Right renal pelvis (tissue), 4 donors: Measurements from ENCODE around the gene NUMA1. TPM values are rescaled to one million over a fixed set of nuclear protein-coding genes. Genes with fewer than 3 reads are reported as not detected.

ENCODE experiments used
- DNase-seq, 4 donors: peaks; one replicate each; pipeline ENCODE4 v3.0.0-alpha.2; 2013; ENCODE audit warnings: low read depth in 4 of 4, low spot score in 3 of 4, missing footprints in 1 of 4
- polyA plus RNA-seq, 4 donors: library from polyadenylated mRNA; unstranded; fragments of 120-200 nt; gene quantifications; one replicate each; pipeline ENCODE4 v1.2.1, GENCODE V29; 2013; ENCODE audit not compliant: insufficient read length in 4 of 4

NUMA1 gene
- polyA plus RNA-seq, 4 donors, result 253 to 272 (median 263) TPM

DNA sequence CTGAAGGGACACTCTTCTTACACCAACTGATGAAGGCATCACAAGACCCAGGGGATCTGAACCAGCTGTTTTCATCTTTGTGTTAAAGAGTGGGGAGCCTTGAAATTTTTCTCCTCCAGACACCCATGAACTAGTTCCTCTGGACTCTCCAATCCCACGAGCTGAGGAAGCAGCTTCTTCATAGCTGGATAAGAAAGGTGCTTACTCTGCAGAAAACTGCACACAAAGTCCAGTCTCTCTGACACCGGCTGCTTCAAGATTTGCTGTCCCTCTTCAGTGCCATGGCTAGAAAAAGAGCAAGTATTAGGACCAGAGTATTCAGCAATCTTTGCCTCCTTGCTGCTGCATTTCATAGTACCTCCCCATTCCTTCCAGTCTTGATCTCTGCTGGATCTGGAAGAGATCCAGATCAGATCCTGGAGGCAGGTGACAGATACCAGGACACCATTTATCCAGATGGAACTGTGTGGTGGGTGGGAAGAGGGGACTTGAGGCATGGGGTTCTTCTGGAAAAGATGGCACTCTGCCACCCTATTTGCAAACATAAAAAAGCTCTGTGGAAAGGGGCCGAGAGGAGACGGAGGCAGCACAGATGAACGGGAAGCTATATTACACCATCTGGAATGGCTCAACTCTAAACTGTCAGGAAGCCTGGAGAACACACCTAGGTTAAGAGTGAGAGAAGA lies 56.1 kb downstream of the NUMA1 start:
- DNase-seq, result no peak

GRCh38 chr11:72023335-72023734 lies 57.0 kb downstream of the NUMA1 start:
- DNase-seq, result no peak

- DNase-seq, result no peak
Measured at GRCh38 chr11:72018171-72018570, 62.2 kb downstream of the NUMA1 start.

GRCh38 chr11:72015511-72016061 lies 64.8 kb downstream of the NUMA1 start:
- DNase-seq, result no peak

- DNase-seq, result no peak
Measured at GRCh38 chr11:72014761-72015320, 65.5 kb downstream of the NUMA1 start.

- no peak for DNase-seq
Measured at GRCh38 chr11:72013765-72014711, 66.3 kb downstream of the NUMA1 start.

GRCh38 chr11:72012897-72013721 lies 67.2 kb downstream of the NUMA1 start:
- DNase-seq, result no peak

DNA sequence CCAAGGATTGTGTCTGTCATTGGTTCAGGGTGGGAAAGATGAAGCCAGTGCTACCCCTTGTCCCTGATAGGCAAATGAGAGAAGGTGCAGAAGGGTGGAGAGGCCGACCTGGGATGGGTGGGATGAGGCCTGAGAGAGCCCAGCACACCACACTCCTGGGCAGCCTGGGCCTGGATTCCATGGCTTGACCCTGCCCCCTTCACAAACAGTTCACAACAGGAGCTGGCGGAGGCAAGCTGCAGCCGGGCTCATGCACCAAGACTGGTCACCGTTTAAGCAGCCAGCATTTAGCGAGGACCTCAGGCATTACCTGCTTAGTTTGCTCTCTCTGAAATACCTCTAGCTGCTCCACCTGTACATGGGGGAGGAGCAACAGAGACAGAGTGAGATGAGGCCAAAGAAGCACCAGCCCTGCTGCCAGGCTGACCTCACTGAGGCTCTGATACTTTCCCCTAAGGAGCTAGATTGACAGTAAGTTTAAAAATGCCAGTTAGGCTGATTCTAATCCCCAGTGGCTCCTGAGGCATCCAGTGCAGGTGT lies 68.2 kb downstream of the NUMA1 start:
- no peak for DNase-seq

GRCh38 chr11:72010529-72011233 lies 69.7 kb downstream of the NUMA1 start:
- no peak for DNase-seq

- no peak for DNase-seq
Measured at GRCh38 chr11:72009156-72009555, 71.2 kb downstream of the NUMA1 start.

DNA sequence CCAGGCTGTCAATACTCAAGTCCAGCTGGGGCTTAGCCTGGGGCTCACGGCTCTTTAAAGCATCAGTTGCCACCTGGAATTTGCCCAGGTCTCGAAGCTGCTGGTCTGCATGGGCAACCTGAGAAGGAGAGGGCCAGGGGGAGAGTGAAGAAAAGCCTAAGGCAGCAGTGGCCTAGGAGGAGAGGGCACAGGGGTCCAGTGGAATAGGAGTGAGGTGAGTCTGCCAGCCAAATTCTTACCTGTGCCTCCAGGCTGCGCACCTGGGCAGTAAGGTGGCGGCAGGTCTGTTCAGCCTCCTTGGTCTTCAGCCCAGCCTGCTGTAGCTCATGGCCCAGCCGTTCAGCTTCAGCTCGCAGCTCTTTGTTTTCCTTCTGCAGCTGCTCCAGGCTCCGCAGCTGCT lies 71.6 kb downstream of the NUMA1 start:
- no peak for DNase-seq

DNA sequence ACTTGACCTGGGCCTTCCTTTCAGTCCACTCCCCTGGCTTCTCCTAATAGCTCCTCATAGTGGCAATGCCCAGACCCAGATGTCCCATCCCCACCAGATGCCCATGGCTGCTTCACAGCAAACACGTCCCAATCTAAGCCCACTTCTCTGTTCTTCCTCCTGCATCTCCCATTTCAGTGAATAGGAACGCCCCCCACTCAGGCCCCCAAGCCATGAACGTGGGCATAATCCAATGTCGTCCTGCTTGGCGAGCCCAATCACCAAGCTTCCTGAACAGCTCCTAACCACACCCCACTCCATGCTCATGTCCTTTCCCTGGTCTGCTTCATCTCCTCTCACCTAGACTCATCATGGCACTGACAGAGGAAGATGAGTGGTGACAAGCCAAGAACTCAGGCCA lies 72.8 kb downstream of the NUMA1 start:
- DNase-seq, result no peak

DNA sequence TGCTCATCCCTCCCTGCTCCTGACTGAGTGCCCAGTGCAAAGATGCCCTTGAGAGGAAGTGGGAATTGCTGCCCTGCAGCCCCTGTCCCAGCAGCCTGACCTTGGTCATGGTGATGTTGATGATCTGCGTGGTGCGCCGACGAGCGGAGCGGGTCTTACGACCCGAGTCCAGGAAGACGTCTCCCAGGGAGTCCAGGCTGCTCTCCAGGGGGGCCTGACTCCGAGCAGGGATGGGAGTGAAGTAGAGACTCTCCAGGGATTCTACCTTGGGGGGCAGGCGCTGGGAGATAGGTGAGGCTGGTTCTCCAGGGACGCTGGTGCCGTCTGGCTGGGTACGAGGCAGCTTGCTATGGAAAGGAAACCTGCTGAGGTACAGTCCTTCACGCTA lies 73.3 kb downstream of the NUMA1 start:
- no peak for DNase-seq

- DNase-seq, result no peak
Measured at GRCh38 chr11:72006309-72007088, 73.8 kb downstream of the NUMA1 start.

DNA sequence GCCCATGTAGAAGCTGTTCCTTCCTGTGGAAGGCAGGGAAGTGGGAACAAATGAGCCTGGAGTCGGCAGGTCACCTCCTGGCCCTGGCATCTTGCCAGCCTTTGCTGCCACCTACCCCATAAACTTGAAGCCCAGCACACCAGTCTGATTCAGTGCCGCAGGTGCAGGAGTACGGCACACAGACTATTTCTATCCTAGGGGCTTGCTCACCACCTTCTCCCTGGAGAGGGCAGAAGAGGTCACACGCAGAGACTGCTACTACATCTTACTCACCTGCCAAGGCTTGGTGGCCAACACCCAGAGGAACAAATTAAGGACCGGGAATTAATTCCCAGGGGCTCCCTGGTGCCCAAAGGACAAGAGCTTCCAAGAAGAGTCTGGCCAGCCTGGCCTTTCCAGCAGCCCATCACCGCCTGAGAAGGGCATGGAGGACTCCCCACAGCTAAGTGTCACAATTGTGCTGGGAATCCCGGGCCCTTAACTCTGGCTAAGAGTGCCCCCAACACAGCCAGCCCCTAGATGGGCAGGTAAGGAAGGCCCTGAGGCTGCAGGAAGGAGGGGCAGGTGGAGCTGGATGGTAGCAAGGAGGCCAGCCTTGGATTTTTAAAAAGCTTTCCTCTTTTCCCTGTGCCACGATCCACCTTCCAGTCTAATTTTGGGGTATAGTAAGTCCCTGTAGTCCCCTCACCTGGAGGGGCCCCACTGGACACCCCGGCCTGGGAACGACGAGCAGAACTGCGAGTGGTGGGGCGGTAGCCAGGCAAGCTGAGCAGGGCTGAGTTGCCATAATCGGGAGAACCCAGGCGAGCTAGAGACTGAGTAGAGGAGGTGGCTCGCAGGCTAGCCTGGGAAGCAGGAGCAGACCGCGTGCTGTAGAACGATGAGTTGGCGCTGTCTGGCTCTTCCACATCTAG lies 74.7 kb downstream of the NUMA1 start:
- no peak for DNase-seq

GRCh38 chr11:72004515-72005346 lies 75.6 kb downstream of the NUMA1 start:
- DNase-seq, result no peak

DNA sequence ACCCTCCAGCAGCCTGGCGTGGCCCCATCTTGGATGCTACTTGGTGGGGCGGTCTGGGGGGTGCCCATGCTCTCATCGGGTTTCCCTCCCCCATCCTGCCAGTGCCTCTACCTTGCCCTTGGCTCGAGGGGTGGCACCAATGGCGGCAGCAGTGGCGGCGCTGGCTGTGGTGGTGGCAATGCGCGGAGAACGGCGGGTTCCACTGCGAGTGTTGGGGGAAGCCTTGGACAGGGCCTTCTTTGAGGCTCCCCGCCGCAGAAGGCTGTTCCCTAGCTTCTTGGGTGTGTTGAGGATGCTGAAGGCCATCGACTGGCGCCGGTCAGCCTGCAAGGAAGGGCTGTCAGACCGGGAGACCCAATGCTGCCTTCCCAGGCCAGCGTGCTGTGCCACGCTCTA lies 76.6 kb downstream of the NUMA1 start:
- no peak for DNase-seq
